Mesothelial cell of epicardium (in vitro differentiated cells): ENCODE measurements around the gene CCDC27. TPM values are rescaled to one million over a fixed set of nuclear protein-coding genes. Genes with fewer than 3 reads are reported as not detected.

Experiments used
- DNase-seq, 2 experiments: peaks; one replicate each; pipeline ENCODE4 v3.0.0; 2021; ENCODE audit warnings: low spot score in 2 of 2; ENCODE audit not compliant: unreplicated experiment in 2 of 2
- H3K27ac Mint-ChIP-seq: 2 replicates; pipeline ENCODE4 v1.8.0; 2021; ENCODE audit warnings: mixed read lengths
- H3K27me3 Mint-ChIP-seq: 2 replicates; pipeline ENCODE4 v1.8.0; 2021; ENCODE audit warnings: low read depth, mixed read lengths
- H3K36me3 Mint-ChIP-seq: 2 replicates; pipeline ENCODE4 v1.8.0; 2021; ENCODE audit warnings: mixed read lengths
- H3K4me1 Mint-ChIP-seq: 2 replicates; pipeline ENCODE4 v1.8.0; 2021; ENCODE audit warnings: mixed read lengths
- H3K4me3 Mint-ChIP-seq: 2 replicates; pipeline ENCODE4 v1.8.0; 2021; ENCODE audit warnings: mild to moderate bottlenecking, moderate library complexity, mixed read lengths
- H3K9me3 Mint-ChIP-seq: 2 replicates; pipeline ENCODE4 v1.8.0; 2021; ENCODE audit warnings: mixed read lengths
- total RNA-seq: library from RNA; stranded (reverse); gene quantifications from 3 replicates; pipeline ENCODE4 v1.2.1, GENCODE V29; 2021
- TF ChIP-seq, protein P1 (sequence below): fragments of 200-600 bp; sonication (generic); IDR thresholded peaks from one replicate; pipeline ENCODE4 v1.5.0; 2021; ENCODE audit warnings: antibody characterized with exemption; ENCODE audit not compliant: unreplicated experiment

Gene CCDC27
- not detected in 3 replicates for total RNA-seq

DNA sequence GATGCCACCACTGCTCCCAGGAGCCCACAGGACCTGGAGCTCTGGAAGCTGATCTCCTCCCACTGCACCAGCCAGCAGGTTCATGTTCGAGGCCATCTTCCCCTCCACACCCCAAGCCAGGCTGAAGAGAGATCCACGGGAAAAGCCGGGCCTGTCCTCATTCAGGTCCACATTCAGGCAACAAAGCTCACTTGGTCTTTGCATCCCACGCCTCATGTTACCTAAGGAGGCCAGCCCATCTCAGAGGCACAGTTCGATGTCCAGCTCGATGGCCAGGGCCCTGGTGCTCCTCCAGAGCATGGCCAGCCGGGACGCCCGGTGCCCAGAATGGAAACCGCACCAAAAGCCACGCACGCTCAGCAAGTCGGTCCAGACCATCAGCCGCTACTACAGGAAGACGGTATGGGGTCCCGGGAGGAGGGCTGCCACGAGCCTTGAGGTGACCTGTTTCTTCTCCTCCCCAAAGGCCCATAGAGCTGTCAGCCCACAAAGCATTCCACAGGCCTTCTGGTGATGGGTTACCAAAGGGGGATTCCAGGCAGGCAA is at the start of gene CCDC27:
Gene CCDC27, plus strand, starts transcription at position 51 of the 546 bp plus-strand sequence. Its CDS starts 32 bp downstream, at position 83.
- H3K9me3 Mint-ChIP-seq: no peaks in the 10 kb centered on the region
- no peak within 1 kb of the TSS for H3K4me3 Mint-ChIP-seq
- TF ChIP-seq, protein P1, sequence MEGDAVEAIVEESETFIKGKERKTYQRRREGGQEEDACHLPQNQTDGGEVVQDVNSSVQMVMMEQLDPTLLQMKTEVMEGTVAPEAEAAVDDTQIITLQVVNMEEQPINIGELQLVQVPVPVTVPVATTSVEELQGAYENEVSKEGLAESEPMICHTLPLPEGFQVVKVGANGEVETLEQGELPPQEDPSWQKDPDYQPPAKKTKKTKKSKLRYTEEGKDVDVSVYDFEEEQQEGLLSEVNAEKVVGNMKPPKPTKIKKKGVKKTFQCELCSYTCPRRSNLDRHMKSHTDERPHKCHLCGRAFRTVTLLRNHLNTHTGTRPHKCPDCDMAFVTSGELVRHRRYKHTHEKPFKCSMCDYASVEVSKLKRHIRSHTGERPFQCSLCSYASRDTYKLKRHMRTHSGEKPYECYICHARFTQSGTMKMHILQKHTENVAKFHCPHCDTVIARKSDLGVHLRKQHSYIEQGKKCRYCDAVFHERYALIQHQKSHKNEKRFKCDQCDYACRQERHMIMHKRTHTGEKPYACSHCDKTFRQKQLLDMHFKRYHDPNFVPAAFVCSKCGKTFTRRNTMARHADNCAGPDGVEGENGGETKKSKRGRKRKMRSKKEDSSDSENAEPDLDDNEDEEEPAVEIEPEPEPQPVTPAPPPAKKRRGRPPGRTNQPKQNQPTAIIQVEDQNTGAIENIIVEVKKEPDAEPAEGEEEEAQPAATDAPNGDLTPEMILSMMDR: no peak
- no peak within 1 kb of the TSS for H3K27ac Mint-ChIP-seq
- no peaks in the 10 kb centered on the region for H3K36me3 Mint-ChIP-seq
- H3K27me3 Mint-ChIP-seq: peaks cover 62% of the 10 kb centered on the region
- DNase-seq: no peak
- H3K4me1 Mint-ChIP-seq: peaks cover 6% of the 10 kb centered on the region

DNA sequence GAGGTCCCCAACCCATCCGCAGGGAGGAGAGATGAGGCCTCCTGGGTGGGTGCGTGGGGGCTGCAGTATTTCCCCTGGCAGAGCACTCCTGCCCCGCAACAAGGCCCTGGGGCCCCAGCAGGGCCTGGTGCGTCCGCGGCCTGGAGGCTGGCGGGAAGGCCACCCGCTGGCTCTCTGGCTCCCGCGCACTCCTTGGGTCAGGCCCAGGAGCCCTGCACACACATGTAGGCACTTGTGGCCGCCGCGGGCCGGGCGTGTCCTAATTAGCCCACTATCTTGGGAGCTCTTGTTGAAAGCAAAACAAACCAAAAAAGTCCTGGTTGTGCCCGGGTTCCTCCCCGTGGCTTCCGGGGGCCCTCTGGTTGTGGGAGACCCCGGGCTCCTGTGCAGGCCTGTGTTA is 49.7 kb upstream of the CCDC27 start:
- no peak for DNase-seq
- no peak overlapping the region for H3K27ac Mint-ChIP-seq
- H3K36me3 Mint-ChIP-seq: no peaks in the 10 kb centered on the region
- H3K4me3 Mint-ChIP-seq: no peak overlapping the region
- peaks cover 21% of the 10 kb centered on the region for H3K4me1 Mint-ChIP-seq
- TF ChIP-seq, protein P1: no peak
- H3K27me3 Mint-ChIP-seq: peaks cover 51% of the 10 kb centered on the region
- H3K9me3 Mint-ChIP-seq: no peaks in the 10 kb centered on the region

DNA sequence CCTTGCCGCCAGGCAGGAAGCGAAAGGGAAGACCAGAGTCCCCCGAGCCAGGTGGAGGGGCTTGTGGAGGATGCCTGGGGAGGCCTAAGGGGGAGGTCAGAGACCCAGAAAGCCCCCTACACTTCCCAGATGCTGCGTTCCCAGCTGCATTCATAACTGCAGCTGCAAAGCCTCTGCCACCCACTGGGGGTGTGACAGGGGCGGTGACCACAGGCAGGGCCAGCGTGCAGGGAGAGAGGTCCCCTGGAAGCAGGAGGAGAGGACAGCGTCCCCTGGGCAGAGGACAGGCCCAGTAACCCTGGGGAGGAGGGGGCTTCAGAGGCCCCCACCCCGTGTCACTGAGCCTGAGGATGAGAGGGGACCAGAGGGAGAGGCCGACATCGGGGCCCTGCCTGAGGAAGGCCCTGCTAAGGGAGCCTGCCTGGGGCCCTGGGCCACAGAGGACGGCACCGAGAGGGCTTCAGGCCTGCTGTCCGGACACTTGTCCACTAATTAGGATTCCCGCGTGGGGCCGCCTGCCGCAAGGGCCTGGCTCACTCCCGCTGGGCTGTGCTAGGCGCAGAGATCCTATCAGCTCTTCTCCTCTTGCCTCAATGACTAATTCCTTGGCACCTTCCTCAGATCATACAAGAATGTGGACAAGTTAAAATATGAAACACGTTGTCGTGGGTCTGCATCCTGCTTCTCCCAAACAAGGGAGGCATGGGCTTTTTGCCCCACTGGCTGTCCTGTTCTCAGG is 49.1 kb upstream of the CCDC27 start:
- peaks cover 17% of the 10 kb centered on the region for H3K4me1 Mint-ChIP-seq
- peaks cover 52% of the 10 kb centered on the region for H3K27me3 Mint-ChIP-seq
- no peak overlapping the region for H3K4me3 Mint-ChIP-seq
- DNase-seq: no peak
- TF ChIP-seq, protein P1: no peak
- no peaks in the 10 kb centered on the region for H3K9me3 Mint-ChIP-seq
- H3K27ac Mint-ChIP-seq: no peak overlapping the region
- no peaks in the 10 kb centered on the region for H3K36me3 Mint-ChIP-seq

DNA sequence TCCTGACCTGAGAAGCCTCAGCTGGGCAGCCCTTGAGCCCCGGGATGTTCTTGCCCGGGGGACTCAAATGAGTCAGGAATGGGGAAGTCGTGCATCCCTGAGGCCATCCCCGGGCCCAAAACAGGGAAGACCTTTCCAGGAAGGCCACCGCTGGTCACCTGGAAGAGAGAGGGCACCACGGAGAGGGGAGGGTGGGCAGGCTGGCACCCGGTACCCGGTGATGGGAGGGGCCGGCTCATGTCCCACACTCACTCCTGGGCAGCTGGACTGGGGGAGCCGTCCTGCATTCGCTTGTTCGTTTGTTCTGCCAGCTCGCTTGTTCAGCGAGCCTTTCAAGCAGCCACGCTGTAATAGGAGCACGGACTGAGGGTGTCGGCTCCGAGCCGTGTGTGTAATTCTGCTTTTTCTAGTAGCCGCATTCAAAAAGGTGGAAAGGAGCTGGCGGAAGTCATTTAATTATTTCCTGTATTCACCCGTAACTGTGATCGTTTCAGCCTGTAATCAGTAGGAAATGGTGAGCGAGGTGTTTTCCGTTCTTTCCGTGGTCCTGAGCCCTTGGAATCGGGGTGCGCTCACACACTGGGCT is 48.4 kb upstream of the CCDC27 start:
- Mint-ChIP-seq H3K36me3 (no peaks in the 10 kb centered on the region), H3K4me1 (peaks cover 13% of the 10 kb centered on the region), H3K27ac (no peak overlapping the region), H3K4me3 (no peak overlapping the region), H3K27me3 (peaks cover 51% of the 10 kb centered on the region), H3K9me3 (no peaks in the 10 kb centered on the region)
- TF ChIP-seq, protein P1: no peak
- no peak for DNase-seq

DNA sequence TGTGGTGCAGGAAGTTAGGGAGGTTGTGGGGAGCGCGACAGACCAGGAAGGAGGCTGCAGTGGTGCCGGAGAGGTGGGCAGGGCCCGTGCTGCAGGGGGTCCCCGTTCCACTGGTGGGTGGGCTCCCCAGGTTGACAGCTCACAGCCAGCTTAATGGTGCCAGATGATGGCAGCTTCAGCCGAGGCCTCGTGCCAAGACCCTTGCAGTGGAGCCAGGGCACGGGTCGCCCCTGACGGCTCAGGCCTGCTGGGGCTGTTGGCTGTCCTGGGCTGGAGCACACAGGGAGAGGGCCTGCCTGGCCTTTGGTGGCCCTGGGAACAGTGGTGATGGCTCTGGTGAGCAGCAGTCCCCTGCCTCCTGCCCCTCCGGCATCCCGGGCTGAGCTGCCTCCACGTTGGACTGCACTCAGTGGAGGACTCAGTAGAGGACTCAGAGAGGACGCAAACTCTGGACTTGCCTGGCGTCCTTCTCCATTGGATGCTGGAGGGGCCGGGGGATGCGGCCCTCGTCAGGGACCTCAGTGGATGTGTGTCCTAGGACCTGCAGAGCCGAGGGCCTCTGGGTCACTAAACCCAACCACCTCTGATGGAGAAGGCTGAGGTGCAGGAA is 46.8 kb upstream of the CCDC27 start:
- TF ChIP-seq, protein P1: no peak
- H3K27ac Mint-ChIP-seq: no peak overlapping the region
- peaks cover 52% of the 10 kb centered on the region for H3K27me3 Mint-ChIP-seq
- H3K4me1 Mint-ChIP-seq: peaks cover 12% of the 10 kb centered on the region
- no peak overlapping the region for H3K4me3 Mint-ChIP-seq
- no peak for DNase-seq
- H3K36me3 Mint-ChIP-seq: no peaks in the 10 kb centered on the region
- no peaks in the 10 kb centered on the region for H3K9me3 Mint-ChIP-seq
